ENCODE results near the gene WDR20. TPM values are rescaled to one million over a fixed set of nuclear protein-coding genes. Genes with fewer than 3 reads are reported as not detected.

WDR20 gene
- polyA plus RNA-seq, 1 of the 3 experiments (the other 2 are of a cell fraction) = 12.4 TPM

- no peaks in the 10 kb centered on the region for H3K9me3 ChIP-seq
- H3K4me2 ChIP-seq = no peak overlapping the region
- H2AFZ ChIP-seq (ENCODE audit: low read depth) = no peak overlapping the region
- peaks cover 4% of the 10 kb centered on the region for H3F3A ChIP-seq (replicated peaks; ENCODE audit: insufficient read depth)
- H3K9ac ChIP-seq = no peak overlapping the region
- H3K27me3 ChIP-seq (ENCODE audit: insufficient read depth) = no peaks in the 10 kb centered on the region
- peaks cover 5 to 17% of the 10 kb centered on the region in 2 experiments; a peak in 2 of 4 replicates for H3K4me1 ChIP-seq (ENCODE audit: control insufficient read depth in 1 of 2, insufficient read depth in 2 of 2, low read depth in 1 of 2, low read length in 1 of 2)
- H3K36me3 ChIP-seq (replicated peaks in 1 of 2; ENCODE audit: control insufficient read depth in 1 of 2, insufficient read depth in 2 of 2, low read length in 1 of 2) = peaks cover 0 to 10% of the 10 kb centered on the region in 2 experiments
- H3K4me3 ChIP-seq (ENCODE audit: low read depth in 2 of 2, low read length in 1 of 2) = no peak overlapping the region
- 98% methylated on average over 28 of the region's 28 CpGs for WGBS (ENCODE audit: low lambda C conversion rate)
- POLR2A ChIA-PET = no interaction called here
- no peak overlapping the region; a peak in 1 of 4 replicates for H3K27ac ChIP-seq (ENCODE audit: low read depth in 2 of 2, low read length in 1 of 2)
- DNase-seq = no peak
- H3K79me2 ChIP-seq (ENCODE audit: insufficient read depth) = 0 out of 2 replicates have a peak, but pooled peaks cover 5% of the 10 kb centered on the region
- H3K9me2 ChIP-seq = no peaks in the 10 kb centered on the region
- no peak for TF ChIP-seq RXRA (IDR thresholded peaks at IDR 0.05; ENCODE audit: borderline replicate concordance, low read depth)
- TF ChIP-seq YY1 (IDR thresholded peaks at IDR 0.05; ENCODE audit: low read depth) = no peak
- no peak for TF ChIP-seq CTCF (IDR thresholded peaks at IDR 0.05)
- TF ChIP-seq GABPA (IDR thresholded peaks at IDR 0.05; ENCODE audit: low read depth) = no peak
- TF ChIP-seq FOXJ3 (CRISPR knock-in tag; IDR thresholded peaks at IDR 0.05) = no peak
- no peak for TF ChIP-seq PBX3 (IDR thresholded peaks at IDR 0.05)
- no peaks in the 10 kb centered on the region for H4K20me1 ChIP-seq (ENCODE audit: insufficient read depth)
- CTCF ChIA-PET = interaction anchor here (1.5 to 2.5 kb wide), 2 partner anchors 92 to 126 kb away, joined by 4 to 12 read pairs; no protein-coding TSS in a partner anchor
These were observed 83.1 kb downstream of the WDR20 start for GRCh38 chr14:102222751-102223150.

- no peak overlapping the region for H3K4me3 ChIP-seq (ENCODE audit: low read depth in 2 of 2, low read length in 1 of 2)
- H3K36me3 ChIP-seq (replicated peaks in 1 of 2; ENCODE audit: control insufficient read depth in 1 of 2, insufficient read depth in 2 of 2, low read length in 1 of 2) = peaks cover 0 to 10% of the 10 kb centered on the region in 2 experiments
- no peaks in the 10 kb centered on the region for H3K9me2 ChIP-seq
- peaks cover 5 to 9% of the 10 kb centered on the region in 2 experiments; a peak in 2 of 4 replicates for H3K4me1 ChIP-seq (ENCODE audit: control insufficient read depth in 1 of 2, insufficient read depth in 2 of 2, low read depth in 1 of 2, low read length in 1 of 2)
- no peaks in the 10 kb centered on the region for H3K27me3 ChIP-seq (ENCODE audit: insufficient read depth)
- no peak overlapping the region for H3K27ac ChIP-seq (ENCODE audit: low read depth in 2 of 2, low read length in 1 of 2)
- no peak overlapping the region for H3K4me2 ChIP-seq
- 0 out of 2 replicates have a peak, but pooled peaks cover 5% of the 10 kb centered on the region for H3K79me2 ChIP-seq (ENCODE audit: insufficient read depth)
- no peak overlapping the region for H2AFZ ChIP-seq (ENCODE audit: low read depth)
- H3F3A ChIP-seq (replicated peaks; ENCODE audit: insufficient read depth) = peaks cover 4% of the 10 kb centered on the region
- no peak for DNase-seq
- ChIA-PET POLR2A (interaction anchor here (1.1 kb wide), 1 partner anchor 27 kb away, joined by 3 read pairs; no protein-coding TSS in a partner anchor), CTCF (interaction anchor here (0.9 to 1.5 kb wide), 3 partner anchors 8 to 127 kb away, joined by 3 to 5 read pairs (median 4); no protein-coding TSS in a partner anchor)
- H3K9me3 ChIP-seq = no peaks in the 10 kb centered on the region
- TF ChIP-seq RCOR1 (IDR thresholded peaks at IDR 0.05; ENCODE audit: low read length) (no peak), SMC3 (IDR thresholded peaks at IDR 0.05; ENCODE audit: low read depth, low read length) (no peak), SIN3A (IDR thresholded peaks at IDR 0.05; ENCODE audit: borderline replicate concordance, low read depth, low read length) (no peak), CTCF (IDR thresholded peaks at IDR 0.05) (no peak), RAD21 (IDR thresholded peaks at IDR 0.05; ENCODE audit: low read length) (no peak), REST (IDR thresholded peaks at IDR 0.05; ENCODE audit: low read depth, low read length) (no peak), CHD2 (IDR thresholded peaks at IDR 0.05; ENCODE audit: low read length, partially characterized antibody) (no peak), TCF12 (IDR thresholded peaks at IDR 0.05) (no peak), NFIC (IDR thresholded peaks at IDR 0.05; ENCODE audit: borderline replicate concordance) (no peak), MEF2A (IDR thresholded peaks at IDR 0.05; ENCODE audit: borderline replicate concordance, low read depth) (no peak), MAX (IDR thresholded peaks at IDR 0.05; ENCODE audit: low read depth) (no peak), PBX3 (IDR thresholded peaks at IDR 0.05) (no peak)
- no peak overlapping the region for H3K9ac ChIP-seq
- H4K20me1 ChIP-seq (ENCODE audit: insufficient read depth) = no peaks in the 10 kb centered on the region
- 94% methylated on average over 6 of the region's 6 CpGs for WGBS (ENCODE audit: low lambda C conversion rate)
These were observed 84.0 kb downstream of the WDR20 start for GRCh38 chr14:102223682-102224081.
